WI38 (cell line): ENCODE results near the gene IGSF9.
"Not testable (repeated sequence)": the region's sequence is repeated elsewhere in the genome, so short reads cannot be mapped to it uniquely, and the experiment has no call there.

Experiments used
- H3K4me3 ChIP-seq: 2 replicates; pipeline ENCODE4 v1.5.1; 2011; ENCODE audit warnings: low read depth, mild to moderate bottlenecking, control low read depth, low read length
- CTCF ChIP-seq: IDR thresholded peaks from 2 replicates; pipeline ENCODE4 v1.5.1; 2012; ENCODE audit warnings: low read depth, mild to moderate bottlenecking, control low read depth, low read length

Gene IGSF9

DNA sequence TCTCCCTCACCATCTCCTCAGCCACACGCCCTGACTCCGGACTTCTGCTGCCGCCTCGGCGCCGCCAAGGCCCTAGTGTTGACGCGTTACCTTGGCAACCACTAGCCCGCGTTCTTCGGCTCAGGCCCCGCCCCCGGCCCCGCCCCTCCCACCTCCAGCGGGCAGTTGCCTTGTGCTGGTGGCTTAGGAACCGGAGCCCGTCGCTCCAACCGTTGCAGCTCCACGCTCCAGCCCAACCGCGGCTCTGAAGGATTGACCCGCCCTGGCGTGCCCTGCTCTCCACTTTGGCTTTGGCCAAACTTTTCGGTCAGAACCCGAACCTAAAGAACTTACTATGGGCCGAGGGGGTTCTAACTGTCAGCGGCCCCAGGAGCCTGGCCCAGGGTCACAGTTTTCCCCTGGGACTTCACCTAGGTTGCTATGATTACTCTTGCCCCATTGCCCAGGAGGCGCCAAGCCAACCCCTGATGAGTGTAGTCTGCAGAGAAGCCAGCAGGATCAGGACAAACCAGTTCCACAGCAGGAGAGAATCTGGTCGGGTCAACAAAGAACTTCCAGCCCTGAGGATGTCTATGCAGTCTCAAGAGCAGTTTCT is 45.2 kb downstream of the IGSF9 start, which contains the start of gene CFAP45:
TSS of gene CFAP45 (minus strand) at position 80 of the 595 bp plus-strand sequence. CDS start at position 13, 67 bp downstream.
- no peak for TF ChIP-seq CTCF
- no peak within 1 kb of the TSS for H3K4me3 ChIP-seq

- not testable (repeated sequence) for H3K4me3 ChIP-seq
Measured at GRCh38 chr1:159899634-159900033, 45.8 kb downstream of the IGSF9 start.

- H3K4me3 ChIP-seq, result no peak overlapping the region
- no peak for TF ChIP-seq CTCF
Measured at GRCh38 chr1:159898527-159898926, 46.9 kb downstream of the IGSF9 start.

GRCh38 chr1:159897962-159898361 is 47.5 kb downstream of the IGSF9 start:
- no peak overlapping the region for H3K4me3 ChIP-seq
- no peak for TF ChIP-seq CTCF

DNA sequence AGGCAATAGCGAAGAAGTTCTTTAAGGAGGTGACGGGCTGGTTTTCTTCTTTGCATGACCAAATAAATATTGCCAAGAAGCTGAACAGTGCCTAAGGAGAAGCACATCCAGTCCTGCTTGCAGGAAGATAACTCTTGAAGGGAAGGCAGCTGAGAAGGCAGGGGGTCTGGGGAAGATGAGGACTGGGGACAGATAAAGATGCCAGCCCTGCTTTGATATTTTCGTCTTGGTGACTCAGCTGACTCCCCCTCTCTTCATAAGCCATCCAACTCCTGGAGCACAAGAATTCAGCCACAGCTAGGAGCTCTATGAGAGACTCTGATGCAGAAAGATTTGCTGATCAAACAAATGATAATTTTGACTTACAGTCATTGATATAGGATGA is 48.9 kb downstream of the IGSF9 start:
- H3K4me3 ChIP-seq, result no peak overlapping the region
- TF ChIP-seq CTCF, result no peak

DNA sequence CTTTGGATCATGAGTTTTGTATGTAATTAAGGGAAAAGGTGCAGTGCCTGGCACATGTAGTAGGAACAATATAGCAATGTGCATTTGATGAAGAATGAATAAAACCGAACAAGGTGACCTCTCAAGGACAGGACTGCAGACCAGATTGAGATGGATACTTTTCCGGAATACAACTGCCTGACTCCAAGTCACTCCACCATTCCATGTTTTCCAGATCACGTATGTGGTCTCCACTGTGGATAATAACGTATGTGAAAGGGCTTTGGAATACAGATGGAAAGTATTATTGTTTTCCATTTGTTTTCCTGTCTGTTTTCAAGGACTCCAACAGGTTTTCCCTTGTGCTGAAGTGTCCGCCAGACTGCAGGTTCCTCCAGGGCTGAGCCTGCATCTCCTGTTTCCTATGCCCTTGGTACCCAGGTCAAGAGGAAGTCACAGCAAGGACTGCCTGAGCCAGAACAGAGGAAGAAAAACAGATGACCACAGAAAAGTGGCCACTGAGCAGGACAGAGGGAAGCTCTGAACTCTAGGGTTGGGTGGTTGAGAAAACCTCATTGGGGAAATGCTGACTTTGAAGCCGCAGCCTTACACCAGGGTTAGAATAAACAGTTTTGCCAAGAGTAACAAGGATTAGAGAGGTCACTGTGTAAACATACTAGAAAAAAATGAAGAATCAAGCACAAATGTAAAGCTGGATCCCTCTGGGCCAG is 49.4 kb downstream of the IGSF9 start:
- H3K4me3 ChIP-seq, result no peak overlapping the region
- TF ChIP-seq CTCF, result no peak

DNA sequence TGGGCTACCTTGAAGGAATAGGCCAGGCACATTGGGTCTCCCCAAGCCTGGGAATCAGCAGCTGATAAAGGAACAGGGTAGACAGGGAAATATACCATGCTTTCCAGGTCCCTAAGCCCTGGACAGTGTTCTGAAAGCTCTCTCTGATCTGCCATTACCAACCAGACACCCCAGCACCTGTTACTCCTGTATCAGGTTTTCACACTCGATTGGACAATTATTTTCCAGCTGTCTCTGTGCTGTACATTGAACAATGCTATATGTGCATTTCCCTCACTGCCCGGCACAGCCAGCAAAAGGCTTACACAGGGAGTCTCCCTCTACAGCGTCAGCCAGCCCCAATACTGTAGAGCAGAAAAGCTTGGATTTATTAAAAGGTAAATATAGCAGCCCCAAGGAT is 50.1 kb downstream of the IGSF9 start:
- TF ChIP-seq CTCF, result no peak
- H3K4me3 ChIP-seq, result no peak overlapping the region
